Measurements from ENCODE around the gene ALPP. TPM values are rescaled to one million over a fixed set of nuclear protein-coding genes. Genes with fewer than 3 reads are reported as not detected.
"Not testable (repeated sequence)": the region's sequence is repeated elsewhere in the genome, so short reads cannot be mapped to it uniquely, and the experiment has no call there.

ALPP gene
- total and polyA plus RNA-seq, 2 donors = not detected

DNA sequence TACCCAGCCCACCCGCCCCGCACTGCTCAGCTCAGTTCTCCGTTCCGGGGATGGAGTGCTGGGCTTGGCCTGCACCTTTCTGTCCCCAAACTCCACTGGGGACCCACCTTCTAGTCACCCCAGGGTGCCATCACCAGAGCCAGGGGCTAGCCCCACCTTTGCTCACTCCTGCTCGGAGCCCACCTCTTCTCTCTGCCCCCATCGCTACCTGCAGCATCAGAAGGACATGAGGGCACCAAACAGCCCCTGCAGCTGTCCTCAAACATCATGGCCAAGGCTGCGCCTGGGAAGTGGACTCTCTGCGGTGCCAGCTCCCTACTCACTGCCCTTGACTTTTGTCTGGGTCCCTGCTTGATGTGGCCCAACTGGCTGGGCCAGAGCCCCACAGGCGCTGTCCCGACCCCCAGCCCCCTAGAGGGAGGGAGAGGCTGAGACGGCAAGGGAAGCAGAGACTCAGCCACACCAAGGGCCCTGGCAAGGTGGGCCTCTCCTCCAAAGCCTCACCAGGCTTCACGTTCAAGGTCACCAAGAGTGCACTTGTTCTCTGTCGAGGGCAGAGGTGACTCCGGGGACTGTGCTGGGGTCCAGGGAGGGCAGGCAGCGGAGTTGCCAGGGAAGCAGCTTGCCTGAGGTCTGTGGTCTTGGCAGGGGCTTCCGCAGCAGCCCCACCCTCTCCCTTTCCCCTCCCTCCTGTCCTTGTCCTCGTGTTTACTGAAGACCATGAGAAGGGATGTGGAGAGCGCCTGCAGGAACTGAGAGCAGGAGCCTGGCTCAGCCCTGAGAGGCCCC is 13.6 kb upstream of the ALPP start:
- H3K36me3 ChIP-seq (ENCODE audit: insufficient read depth); H3K4me3 ChIP-seq (ENCODE audit: low read depth, low read length); H3K27ac ChIP-seq (ENCODE audit: low read depth); DNase-seq (ENCODE audit: extremely low spot score); H3K4me1 ChIP-seq (ENCODE audit: insufficient read depth): not testable (repeated sequence)
- WGBS = 74% methylated on average over 18 of the region's 18 CpGs

DNA sequence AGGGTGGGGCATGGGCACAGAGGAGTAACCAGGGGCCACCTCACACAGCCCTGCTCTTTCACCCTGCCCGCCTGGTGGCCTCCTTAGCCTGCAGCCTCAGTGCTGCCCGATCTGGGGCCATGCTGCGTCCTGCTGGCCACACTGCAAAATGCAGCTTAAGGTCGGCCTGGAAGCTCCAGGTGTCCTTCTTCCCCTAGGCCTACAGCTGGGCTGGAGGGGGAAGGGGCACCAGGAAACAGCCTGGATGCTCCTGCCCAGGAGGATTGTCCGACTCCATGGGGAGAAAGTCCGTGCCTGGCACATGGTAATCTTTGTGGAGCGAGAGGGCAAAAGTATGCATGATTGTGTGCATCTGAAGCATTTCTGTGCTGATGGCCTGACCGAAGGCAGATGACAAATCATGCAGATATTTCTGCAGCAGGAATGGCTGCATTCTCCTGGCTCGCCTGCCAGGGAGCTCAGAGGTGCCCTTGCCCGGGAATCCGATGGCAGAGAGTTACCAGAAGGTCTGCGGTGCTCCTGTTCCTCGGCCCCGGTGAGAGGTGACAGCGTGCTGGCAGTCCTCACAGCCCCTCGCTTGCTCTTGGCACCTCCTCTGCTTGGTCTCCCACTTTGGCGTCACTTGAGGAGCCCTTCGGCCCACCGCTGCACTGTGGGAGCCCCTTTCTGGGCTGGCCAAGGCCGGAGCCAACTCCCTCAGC is 12.8 kb upstream of the ALPP start:
- no peaks in the 10 kb centered on the region for H3K4me1 ChIP-seq (ENCODE audit: insufficient read depth)
- WGBS = 75% methylated on average over 20 of the region's 20 CpGs
- no peak for DNase-seq (ENCODE audit: extremely low spot score)
- H3K27ac ChIP-seq (ENCODE audit: low read depth) = no peak overlapping the region
- H3K36me3 ChIP-seq (ENCODE audit: insufficient read depth) = no peaks in the 10 kb centered on the region
- no peak overlapping the region for H3K4me3 ChIP-seq (ENCODE audit: low read depth, low read length)

- H3K36me3 ChIP-seq (ENCODE audit: insufficient read depth); H3K4me1 ChIP-seq (ENCODE audit: insufficient read depth); H3K27ac ChIP-seq (ENCODE audit: low read depth); DNase-seq (ENCODE audit: extremely low spot score); H3K4me3 ChIP-seq (ENCODE audit: low read depth, low read length): not testable (repeated sequence)
- 87% methylated on average over 23 of the region's 23 CpGs for WGBS
Measured at GRCh38 chr2:232366461-232366860, 12.1 kb upstream of the ALPP start.

DNA sequence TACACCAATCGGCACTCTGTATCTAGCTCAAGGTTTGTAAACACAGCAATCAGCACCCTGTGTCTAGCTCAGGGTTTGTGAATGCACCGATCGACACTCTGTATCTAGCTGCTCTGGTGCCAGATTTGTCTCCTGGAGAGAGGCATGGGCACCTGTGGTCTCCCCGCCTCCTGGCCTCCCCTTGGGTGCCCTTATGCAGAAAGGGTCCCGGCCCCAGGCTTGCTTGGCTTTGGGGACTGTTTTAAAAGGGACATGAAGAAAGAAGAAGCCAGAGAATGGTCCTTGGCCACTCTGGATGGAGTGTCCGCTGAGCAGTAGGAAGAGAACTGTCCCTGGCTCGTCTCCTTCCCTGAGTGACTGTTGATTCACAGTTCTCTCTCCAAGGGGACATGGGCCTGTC is 11.5 kb upstream of the ALPP start:
- 78% methylated on average over 7 of the region's 7 CpGs for WGBS
- no peaks in the 10 kb centered on the region for H3K4me1 ChIP-seq (ENCODE audit: insufficient read depth)
- H3K27ac ChIP-seq (ENCODE audit: low read depth) = no peak overlapping the region
- H3K4me3 ChIP-seq (ENCODE audit: low read depth, low read length) = no peak overlapping the region
- no peak for DNase-seq (ENCODE audit: extremely low spot score)
- H3K36me3 ChIP-seq (ENCODE audit: insufficient read depth) = no peaks in the 10 kb centered on the region

- Histone ChIP-seq H3K4me1 (ENCODE audit: insufficient read depth) (no peaks in the 10 kb centered on the region), H3K36me3 (ENCODE audit: insufficient read depth) (no peaks in the 10 kb centered on the region), H3K27ac (ENCODE audit: low read depth) (no peak overlapping the region), H3K4me3 (ENCODE audit: low read depth, low read length) (no peak overlapping the region)
- no peak for DNase-seq (ENCODE audit: extremely low spot score)
- WGBS = 76% methylated on average over 13 of the region's 13 CpGs
Measured at GRCh38 chr2:232367591-232368233, 10.8 kb upstream of the ALPP start.

DNA sequence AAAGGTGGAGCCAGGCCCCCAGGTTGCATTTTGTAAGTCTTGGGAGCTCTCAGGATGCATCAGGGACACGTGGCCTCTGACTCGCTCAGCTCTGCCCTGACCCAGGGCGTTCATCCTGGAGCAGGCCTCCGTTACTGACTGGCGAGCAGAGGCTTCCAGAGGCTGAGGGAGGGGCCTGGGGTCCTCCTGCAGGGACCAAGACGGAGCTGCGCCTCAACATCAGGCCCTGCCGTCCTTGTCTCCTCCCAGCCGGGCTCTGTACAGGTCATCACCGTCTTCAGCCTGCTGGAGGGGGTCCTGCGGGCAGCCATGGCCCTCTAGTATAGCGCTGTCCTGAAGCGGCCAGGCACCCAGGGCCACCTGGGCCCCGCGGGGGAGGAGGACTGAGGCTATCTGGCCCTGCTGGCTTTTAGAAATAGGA is 10.2 kb upstream of the ALPP start:
- DNase-seq (ENCODE audit: extremely low spot score) = no peak
- Histone ChIP-seq H3K4me1 (ENCODE audit: insufficient read depth) (no peaks in the 10 kb centered on the region), H3K27ac (ENCODE audit: low read depth) (no peak overlapping the region), H3K4me3 (ENCODE audit: low read depth, low read length) (no peak overlapping the region), H3K36me3 (ENCODE audit: insufficient read depth) (no peaks in the 10 kb centered on the region)
- WGBS = 84% methylated on average over 15 of the region's 15 CpGs

DNA sequence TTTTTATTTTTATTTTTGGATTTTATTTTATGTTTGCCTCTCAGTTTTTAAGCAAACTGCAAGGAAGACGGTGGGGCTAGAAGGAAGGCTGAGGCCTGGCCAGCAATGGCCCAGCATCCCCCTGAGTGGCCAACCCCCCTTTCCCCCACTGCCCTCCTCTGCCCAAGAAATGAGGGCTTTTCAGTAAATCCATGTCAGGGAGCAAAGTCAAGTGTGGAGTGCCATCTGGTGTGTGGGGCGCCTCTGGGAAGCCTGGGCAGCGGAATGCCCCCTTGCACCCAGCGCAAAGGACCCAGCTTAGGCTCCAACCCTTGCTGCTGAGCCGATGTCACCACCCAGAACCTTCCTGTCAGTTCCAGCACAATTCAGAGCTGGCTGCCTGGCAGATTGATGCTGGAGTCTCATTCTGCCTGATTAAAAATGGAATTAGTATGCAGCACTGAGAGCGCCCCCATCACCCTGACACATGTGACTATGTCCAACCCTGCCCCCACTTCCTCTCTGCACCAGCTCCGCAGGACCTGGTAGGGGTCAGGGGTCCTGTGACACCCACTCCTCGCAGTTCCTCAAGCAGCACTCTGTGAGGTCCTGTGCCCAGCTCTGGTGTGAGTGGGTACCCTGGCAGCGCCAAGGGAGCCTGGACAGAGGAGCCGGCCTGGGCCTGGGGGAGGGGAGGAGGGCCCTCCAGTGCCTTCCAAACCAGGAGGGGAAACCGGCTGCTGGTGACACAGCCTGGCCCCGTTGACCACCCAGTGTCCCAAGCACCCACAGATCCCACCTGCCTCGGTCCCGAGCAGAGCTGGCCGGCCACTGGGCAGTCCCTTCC is 9.2 kb upstream of the ALPP start:
- Histone ChIP-seq H3K4me1 (ENCODE audit: insufficient read depth) (no peaks in the 10 kb centered on the region), H3K36me3 (ENCODE audit: insufficient read depth) (no peaks in the 10 kb centered on the region), H3K4me3 (ENCODE audit: low read depth, low read length) (no peak overlapping the region), H3K27ac (ENCODE audit: low read depth) (no peak overlapping the region)
- 74% methylated on average over 15 of the region's 15 CpGs for WGBS
- DNase-seq (ENCODE audit: extremely low spot score) = no peak

DNA sequence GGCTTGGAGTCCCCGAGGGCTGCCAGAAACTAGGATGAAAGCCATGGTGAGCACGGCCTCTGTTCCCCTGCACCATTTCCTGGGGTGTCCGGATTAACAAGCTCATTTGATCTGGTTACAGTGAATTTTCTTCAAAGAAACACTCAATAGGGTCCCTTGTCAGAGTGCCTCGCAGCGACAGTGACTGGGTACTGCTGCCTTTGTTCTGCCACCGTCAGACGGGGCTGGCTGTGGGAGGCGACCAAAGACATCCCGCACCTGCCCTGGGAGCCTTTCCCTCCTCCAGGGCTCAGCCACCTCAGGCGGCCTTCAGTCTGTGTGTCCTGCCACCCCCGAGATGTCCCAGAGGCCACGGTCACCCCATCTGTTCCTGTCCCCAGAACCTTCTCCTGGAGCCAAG is 8.5 kb upstream of the ALPP start:
- H3K27ac ChIP-seq (ENCODE audit: low read depth); H3K4me1 ChIP-seq (ENCODE audit: insufficient read depth); H3K36me3 ChIP-seq (ENCODE audit: insufficient read depth); DNase-seq (ENCODE audit: extremely low spot score); H3K4me3 ChIP-seq (ENCODE audit: low read depth, low read length): not testable (repeated sequence)
- WGBS = 32% methylated on average over 10 of the region's 12 CpGs

GRCh38 chr2:232372231-232373208 is 6.0 kb upstream of the ALPP start:
- no peaks in the 10 kb centered on the region for H3K4me1 ChIP-seq (ENCODE audit: insufficient read depth)
- H3K4me3 ChIP-seq (ENCODE audit: low read depth, low read length) = no peak overlapping the region
- no peaks in the 10 kb centered on the region for H3K36me3 ChIP-seq (ENCODE audit: insufficient read depth)
- DNase-seq (ENCODE audit: extremely low spot score) = no peak
- H3K27ac ChIP-seq (ENCODE audit: low read depth) = no peak overlapping the region
- 90% methylated on average over 18 of the region's 18 CpGs for WGBS

DNA sequence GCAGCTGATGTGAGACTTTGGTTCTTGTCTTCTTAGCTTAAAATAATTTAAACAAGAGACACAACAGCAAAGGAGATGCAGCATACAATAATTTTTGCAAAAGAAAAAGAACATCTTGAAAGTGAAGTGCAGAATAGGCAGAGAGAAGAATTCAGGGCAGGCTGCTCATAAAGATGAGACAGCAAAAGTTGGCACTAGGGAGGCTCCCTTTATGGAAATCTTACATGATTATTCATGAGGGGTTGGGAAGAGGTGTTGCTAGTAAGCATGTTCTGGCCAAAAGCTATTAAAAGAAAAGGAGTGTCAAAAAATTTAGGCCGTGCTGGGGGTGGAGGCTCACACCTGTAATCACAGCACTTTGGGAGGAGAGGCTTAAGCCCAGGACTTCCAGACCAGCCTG is 4.2 kb upstream of the ALPP start:
- no peaks in the 10 kb centered on the region for H3K36me3 ChIP-seq (ENCODE audit: insufficient read depth)
- H3K4me1 ChIP-seq (ENCODE audit: insufficient read depth) = no peaks in the 10 kb centered on the region
- no peak overlapping the region for H3K27ac ChIP-seq (ENCODE audit: low read depth)
- DNase-seq (ENCODE audit: extremely low spot score) = no peak
- H3K4me3 ChIP-seq (ENCODE audit: low read depth, low read length) = no peak overlapping the region
- WGBS = 87% methylated on average over 1 of the region's 1 CpG

DNA sequence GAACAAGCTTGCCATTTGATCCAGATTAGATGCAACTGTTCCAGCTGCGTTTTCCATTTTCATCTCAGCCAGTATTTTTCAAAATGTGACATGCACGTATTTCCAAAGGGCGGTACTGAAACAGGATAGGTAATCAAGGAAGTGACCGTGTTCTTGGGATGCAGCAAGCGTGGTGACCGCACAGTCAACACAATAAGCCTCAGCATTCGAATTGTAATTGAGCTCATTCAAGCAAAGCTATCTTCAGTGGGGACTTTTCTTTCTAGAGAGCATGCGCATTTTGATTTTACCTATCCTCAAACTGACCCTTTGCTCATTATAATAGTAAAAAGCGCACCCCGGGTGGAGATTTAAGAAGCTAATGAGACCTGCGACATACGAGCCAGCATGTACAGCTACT is 3.4 kb upstream of the ALPP start:
- Histone ChIP-seq H3K4me3 (ENCODE audit: low read depth, low read length) (no peak overlapping the region), H3K4me1 (ENCODE audit: insufficient read depth) (no peaks in the 10 kb centered on the region), H3K36me3 (ENCODE audit: insufficient read depth) (no peaks in the 10 kb centered on the region), H3K27ac (ENCODE audit: low read depth) (no peak overlapping the region)
- WGBS = 66% methylated on average over 12 of the region's 12 CpGs
- no peak for DNase-seq (ENCODE audit: extremely low spot score)

GRCh38 chr2:232376260-232376659 is 2.3 kb upstream of the ALPP start:
- DNase-seq (ENCODE audit: extremely low spot score) = no peak

More at GRCh38 chr2:232376260-232376659, 2.3 kb upstream of the ALPP start:
- Histone ChIP-seq H3K27ac (ENCODE audit: low read depth) (no peak overlapping the region), H3K4me3 (ENCODE audit: low read depth, low read length) (no peak overlapping the region), H3K36me3 (ENCODE audit: insufficient read depth) (no peaks in the 10 kb centered on the region), H3K4me1 (ENCODE audit: insufficient read depth) (no peaks in the 10 kb centered on the region)
- WGBS = 83% methylated on average over 4 of the region's 4 CpGs
